ENCODE data around the gene IL1R1.

IL1R1 gene

DNA sequence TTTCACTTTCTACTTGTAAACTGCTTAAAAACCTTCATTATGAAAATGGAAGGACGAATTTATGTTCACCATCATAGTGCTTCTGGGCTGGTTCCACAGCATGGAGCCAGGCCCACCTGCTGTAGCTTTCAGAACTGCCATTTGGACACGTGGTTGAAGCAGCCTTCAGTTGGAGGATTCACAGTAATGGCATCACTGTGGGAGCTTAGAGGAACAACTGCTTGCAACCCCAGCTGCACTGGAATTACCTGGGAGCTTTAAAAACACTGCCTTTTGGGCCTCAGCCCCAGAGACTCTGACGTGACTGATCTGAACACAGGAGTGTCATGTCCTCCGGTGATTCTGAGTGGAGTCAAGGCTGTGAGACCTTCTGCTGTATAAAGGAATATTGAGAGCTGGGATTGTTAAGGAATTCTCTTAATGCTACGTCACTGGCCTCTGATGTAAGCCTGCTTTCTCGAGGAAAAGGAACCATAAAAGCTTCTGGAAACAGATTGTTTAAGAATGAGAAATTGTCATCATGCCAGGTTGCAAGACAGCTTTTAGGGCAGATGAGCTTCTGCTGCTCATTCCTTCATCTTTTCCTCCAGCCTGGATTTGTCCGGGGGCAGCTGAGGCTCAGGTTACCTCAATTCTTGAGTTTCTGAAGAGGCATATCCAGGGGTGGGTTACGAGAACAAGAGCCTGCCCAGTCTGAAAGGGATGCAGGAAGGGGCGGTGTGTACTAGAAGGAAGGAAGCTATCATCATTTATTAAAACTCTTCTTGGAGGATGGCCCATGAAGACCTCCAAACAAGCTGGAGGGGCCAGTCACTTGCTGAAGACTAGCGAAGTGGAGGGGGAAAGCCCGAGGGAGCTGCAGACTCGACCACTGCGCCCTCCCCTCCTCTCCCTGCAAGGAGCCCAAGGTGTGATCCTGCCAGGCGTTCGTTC is 1.3 kb upstream of the IL1R1 start:
- DNase-seq = no peak

DNA sequence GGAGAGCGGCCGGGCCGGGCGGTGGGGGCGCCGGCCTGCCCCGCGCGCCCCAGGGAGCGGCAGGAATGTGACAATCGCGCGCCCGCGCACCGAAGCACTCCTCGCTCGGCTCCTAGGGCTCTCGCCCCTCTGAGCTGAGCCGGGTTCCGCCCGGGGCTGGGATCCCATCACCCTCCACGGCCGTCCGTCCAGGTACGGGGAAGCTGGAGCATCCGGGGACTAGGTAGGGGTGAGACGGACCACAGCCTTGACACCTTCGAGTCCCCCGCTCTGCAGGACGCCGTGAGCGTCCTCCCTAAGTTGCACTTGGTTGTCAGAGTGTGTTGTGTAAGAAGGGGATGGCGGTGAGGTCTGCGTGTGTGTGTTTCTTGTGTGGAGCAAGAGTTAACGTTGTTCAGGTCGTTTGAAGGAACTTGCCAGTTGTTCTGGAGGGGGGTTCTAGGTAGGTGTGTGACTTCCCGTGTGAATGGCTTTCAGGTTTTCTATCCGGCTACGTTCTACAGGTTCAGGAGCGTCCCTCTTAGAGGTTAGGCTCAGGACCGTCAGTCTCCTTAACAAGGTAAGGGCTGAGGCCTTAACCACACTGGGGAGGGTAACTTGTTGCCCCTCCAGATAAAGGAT is 393 bp downstream of the IL1R1 start:
- DNase-seq = no peak

DNA sequence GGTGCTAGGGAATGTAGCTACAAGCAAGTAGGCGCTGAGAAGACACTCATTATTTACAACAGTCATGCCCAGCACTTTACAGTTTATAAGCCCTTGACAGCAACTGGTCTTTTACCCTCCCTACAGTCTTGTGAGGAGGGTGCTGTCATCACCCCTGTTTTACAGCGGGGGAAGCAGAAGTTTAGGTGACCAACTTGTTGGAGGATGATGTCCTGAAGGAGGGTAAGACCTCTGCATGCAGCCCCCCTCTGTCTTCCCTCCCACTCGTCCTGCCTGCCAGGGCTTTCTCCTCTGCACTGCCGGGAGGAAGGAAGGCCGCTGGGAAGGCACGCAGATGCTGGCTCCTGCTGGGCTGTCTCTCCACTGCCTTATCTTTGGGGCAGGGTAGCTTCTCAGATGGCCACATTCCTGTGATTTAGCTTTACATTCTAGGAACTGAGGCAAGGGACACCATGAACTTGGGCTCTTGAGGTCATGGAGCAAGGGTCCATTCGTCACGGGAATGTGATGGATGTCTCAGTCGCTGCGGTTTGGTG is 972 bp downstream of the IL1R1 start:
- no peak for DNase-seq

DNA sequence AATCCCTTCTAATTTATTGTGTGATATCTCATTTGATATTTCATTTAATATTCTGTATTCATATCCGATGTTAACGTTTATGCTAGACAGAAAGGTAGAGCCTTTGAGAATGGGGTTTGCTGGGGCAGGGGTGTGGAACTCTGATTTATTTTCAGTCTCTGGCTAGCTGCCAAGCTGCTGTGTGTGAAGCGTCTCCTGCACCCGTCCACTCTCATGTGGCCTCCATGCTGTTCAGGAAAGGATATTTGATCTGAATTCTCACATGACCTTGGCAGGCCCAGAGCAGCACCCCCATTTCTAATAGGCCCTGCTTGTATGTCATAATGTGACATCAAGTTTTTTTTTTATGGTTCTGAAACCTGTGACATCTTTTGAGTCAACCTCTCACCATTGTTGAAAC is 1.6 kb downstream of the IL1R1 start:
- no peak for DNase-seq

DNA sequence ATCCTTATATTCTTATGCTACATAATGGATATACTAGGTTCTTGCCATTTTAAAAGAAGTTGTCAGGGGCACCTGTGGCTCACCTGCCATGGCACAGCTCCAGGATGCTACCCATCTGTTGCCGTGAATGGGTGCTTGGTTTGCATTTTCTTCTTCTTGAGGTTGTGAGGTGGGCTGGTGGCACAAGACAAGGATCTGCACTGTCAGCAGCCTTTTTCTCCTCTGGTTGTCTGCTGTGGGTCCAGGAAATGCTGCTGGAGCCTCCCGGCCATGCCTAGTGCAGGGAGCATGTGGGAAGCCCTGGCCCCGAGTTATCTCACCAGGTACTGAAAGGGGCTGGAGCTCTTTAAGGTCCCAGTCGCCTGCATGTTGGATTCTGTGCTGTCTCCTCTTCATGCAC is 2.6 kb downstream of the IL1R1 start:
- no peak for DNase-seq

DNA sequence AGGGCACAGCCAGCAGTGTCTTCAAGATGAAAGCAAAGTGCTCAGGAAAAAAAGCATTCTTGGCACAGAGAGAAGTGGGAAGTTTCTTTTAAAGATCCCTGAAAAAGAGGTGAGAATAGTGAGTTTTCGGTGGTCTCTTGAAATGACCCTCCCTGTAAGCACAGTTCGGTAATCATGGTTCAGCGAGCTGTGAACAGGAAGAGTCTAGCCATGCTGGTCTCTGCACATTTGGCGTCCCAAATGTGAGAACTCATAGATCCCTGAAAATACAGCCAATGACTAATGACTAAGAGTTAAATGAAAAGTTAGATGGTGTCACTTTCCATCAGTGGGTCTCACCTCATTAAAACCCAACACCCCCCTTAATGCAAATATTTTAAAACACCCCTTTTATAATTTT is 3.4 kb downstream of the IL1R1 start:
- no peak for DNase-seq

DNA sequence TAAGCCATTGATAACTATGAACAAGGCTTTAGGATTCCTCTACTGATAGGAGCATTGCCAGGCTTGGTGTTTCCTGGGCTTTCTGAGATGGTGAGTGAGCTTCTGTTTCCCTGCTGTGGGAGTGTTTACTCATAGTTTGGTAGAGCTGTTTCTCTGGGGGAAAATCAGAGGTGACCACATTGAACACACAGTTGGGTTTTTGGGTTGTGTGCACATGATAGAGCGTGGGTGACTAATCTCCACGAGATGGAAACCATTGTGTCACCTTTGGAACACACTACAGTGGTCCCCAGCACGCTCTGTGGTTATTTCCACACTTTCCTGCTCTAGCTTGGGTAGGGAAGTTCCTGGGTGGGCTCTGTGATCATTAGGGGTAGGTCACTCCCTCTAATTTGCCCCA is 5.4 kb downstream of the IL1R1 start:
- DNase-seq = no peak

DNA sequence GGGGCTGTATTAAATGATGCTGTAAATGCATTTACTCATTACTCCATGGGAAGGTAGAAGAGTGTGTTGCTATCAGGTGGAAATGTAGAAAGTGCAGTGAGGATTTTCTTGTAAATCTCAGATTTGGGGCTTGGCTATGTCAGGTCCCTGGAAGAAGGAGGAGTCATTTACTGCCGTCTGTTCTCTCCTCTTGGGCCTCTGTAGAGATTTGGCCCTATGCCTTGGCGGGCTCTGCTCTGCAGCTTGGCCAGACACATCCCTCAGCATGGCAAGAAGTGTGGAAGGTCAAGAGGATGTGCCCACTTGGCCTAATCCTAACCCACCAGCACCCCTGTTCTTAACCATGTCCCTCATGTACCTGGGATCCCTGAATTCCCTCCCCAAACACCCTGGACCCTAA is 6.7 kb downstream of the IL1R1 start:
- no peak for DNase-seq

DNA sequence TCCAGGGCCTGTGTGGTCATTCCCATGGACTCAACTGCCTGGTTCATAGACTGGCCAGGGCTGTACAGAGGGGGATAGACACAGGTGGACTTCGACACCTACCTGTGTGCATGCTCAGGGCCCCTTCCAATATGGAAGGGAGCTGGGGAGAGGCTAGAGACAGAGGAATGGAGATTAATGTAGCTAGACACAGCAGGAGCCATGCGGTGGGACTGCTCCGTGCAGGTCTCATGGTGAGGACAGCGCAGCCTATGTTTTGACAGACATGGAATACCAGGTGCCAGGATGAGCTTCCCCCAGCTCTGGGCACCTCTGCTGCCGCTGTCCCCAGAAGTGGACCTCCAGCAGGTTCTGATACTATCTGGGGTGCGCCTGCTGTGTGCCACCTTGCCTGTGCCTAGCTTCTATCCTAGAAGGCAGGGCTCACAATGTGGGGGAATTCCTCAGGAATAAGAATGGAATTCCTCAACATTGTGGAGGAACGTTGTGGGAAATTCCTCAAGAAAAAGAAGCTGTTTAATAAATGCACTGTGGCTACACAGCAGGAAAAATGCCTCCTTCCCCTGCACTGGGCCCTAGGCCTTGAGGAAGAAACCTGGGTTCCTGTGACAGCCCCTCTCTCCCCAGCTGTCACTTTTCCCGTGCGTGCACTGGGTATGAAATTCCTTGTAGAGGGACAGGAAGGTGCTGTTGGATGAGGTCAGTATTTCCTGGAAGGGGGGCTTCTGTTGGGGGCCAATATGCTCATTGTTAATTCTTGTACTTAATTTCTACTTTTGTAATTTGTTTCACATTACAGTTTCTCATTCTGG is 7.3 kb downstream of the IL1R1 start:
- DNase-seq = no peak

DNA sequence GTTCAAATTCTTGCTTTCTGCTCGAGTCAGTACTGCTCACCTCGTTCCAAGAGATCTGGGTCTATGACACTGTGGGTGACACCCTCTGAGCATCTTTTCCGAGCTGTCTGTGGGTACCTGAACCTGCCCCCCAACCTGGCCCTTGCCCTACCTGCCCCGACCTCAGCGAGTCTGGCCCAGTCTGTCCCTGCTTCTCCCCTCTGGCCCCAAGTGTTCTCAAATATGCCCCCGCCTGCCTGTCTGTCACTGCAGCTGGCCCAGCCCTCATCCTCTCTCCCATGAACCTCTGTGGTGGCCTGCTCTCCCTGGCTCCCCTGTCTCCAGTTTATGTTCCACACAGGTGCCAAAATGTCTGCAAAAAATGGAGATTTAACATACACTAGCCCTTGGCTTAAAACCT is 11.8 kb downstream of the IL1R1 start:
- no peak for DNase-seq

DNA sequence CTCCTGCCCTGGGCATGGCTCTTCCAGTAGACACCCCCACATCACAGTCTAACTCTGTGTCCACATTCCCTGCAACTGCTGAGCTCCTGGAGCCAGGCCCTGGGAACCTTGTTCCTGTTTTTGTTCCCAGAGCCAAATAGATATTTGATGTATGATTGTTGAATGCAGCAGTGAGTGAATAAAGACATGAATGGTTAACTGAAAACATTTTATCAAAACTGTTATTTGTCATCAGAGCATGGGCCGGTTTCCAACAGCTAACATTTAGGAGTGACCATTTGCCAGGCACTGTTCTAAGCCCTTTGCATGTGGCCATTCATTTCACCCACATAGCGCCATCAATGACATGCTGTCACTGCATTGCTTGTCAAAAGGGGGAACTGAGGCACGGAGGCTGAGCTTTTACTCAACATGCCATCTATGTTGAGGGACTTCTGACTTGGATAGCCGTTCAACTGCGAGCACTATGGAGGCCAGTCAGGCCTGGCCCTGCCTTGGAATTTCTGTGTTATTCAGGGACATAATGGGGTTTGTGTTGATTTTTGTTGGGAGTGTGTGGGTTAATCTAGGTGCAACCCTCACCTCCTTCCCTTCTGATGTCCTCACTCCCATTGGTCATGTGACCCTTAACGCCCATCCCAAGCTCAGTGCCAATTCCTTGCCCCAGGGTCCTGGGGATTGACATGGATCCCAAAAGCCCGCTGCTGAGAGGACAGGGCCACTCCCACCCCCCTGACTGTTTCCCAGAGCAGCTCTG is 12.6 kb downstream of the IL1R1 start:
- no peak for DNase-seq

DNA sequence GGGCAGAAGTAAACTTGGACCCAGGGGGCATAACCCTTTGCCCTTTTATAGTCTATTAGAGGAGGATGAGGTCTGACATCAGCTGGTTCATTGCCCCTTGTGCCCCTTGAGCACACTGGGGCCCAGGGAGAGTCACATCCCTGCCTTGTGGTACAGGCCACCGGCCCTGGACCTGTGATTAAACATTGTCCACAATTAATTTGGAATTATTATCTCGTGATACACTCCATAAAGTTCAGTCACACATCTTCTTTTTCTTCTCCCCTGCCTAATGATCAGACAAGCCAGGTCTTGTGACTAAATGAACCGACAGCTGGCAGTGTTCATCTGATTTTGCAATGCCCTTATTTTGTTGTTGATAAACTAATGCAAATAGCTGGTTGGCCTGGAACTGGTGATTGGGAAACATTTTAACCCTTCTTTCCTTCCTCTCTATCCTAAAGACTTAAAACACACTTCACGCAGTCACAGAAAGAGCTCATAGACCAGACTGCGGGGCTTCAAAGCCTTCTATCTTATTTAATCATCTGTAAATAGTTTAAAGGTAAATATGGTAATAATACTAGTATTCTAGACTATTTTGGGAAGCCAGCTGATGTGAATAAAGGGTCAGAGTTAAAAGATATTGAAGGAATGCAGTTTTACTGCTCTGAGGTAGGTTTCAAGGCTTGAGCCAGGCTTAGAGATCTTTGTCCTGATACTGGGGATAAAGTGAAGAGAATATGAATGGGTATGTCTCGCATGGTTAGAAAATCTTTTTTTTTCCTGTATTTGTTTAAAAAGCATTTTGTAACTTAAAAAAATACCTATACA is 13.4 kb downstream of the IL1R1 start:
- DNase-seq = no peak

DNA sequence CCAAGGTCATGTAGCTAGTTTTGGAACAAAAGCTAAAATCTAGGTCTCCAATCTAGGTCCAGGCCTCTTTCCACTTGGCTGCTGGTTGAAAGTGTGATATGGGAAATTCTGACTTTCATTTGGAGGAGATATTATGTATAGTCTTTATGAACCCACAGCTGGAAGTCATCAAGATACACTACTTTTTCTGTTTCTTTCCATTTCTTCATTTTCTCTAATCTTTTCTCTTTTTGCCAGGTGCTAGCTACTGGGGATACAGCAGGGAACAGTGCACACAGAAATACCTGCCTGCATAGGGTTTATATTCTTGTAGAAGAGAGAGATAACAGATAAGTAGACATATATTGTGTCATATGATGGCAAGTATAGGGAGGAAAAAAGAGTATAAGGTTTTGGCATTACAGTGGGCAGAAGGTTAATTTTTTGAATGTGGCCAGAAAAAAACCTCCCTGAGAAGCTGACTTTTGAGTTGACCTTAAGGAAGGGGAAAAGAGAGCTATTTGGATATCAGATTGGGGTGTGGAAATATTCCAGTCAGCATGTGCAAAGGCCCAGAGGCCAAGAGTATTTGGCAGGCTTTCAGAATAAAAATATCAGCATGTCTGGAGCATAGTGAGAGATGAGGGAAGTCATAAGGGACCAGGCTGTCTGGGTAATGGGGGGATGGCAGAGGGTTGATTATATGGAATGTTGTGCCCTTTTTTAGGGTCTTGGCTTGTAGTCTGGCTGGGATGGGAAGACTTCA is 15.6 kb downstream of the IL1R1 start:
- DNase-seq = no peak

DNA sequence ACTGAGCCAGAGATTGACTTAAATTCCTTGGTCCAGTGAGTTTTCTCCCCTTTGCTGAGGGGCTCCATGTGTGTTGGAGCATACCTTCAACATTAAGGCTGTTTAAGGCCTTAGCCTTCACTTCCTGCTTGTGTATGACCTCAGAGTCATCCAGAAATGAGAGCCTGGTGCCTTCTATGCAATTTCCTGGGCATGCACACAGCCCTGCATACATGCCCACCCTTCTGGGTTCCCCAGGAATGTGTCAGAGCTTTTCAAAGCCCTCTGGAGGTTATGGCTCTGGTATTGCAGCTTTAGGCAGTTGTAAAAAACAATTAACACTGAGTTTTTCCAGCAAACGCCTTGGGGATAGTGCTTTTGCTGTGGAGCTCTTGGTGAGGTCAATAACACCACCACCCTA is 16.7 kb downstream of the IL1R1 start:
- no peak for DNase-seq

DNA sequence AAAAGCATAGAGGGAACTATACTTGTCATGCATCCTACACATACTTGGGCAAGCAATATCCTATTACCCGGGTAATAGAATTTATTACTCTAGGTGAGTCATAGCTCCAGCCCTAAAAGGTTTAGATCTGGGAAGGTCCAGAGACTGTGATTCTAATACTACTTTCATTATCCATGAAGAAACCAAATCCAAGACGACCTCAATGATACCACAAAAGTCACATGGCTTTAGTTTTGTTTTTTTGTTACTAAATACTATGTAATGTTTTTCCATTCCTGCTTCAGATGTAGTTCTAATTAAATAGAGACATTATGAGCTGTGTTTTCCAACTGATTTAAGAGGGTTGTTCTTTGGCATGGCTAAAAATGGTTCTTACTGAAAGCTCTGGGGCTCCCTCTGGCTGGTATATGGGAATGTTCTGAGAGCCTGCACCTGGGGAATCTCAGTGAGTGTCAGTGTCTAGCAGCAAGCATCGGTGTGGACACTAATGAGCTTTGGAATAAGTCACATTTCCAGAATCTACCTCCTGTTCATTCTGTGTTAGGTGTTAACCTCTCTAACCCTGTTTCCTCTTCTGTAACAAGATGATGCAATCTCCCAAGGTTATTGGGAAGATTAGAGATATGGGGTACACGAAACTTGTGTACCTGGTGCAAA is 23.8 kb downstream of the IL1R1 start:
- no peak for DNase-seq

DNA sequence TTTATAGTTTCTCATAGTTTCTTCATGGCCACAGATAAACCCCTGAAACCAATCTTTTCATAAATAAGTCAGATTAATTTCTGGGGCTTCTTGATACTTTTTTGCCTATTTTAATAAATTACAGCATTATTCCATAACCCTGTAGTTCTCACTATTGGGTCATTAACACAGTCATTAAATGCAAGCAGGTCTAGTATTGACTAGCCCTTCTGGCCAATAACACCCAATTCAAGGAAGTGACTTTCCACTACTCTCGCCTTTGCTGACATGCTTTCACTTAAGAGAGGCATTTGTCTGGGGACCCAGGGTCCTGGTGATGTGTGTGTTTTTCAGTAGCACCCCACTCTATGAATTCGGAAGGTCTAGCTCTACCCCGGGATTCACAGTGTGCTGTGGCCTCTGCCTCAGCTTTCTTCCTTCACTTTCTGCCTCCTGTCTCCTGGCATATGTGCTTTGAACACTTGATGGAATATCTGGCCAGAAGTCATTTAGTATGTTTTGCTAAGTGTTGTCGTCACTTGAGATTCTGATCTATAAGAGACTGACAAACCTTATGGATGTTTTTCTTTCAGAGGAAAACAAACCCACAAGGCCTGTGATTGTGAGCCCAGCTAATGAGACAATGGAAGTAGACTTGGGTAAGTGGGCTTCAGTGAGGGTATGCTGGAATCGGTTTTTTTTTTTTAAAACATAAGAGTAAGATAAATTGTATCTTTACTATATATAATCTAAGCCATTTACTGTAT is 25.7 kb downstream of the IL1R1 start:
- DNase-seq = no peak

DNA sequence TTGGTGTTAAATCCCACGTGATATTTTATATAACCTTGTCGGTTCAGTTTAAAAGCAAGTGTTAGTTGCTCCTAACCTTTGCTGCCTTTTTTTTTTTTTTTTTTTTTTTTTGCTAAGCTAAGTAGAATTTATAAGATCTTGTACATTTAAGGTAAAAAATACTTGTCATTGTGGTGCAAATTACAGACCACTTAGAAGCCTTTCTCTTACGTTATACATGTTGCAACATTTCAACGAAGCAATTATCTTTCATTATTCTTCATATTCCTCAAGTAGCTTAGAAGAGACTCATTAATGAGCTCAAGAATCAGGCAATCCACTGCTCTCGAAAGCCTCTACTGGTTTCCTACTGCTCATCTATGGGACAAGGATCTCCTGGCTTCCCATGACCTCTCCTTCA is 29.4 kb downstream of the IL1R1 start:
- DNase-seq = no peak

DNA sequence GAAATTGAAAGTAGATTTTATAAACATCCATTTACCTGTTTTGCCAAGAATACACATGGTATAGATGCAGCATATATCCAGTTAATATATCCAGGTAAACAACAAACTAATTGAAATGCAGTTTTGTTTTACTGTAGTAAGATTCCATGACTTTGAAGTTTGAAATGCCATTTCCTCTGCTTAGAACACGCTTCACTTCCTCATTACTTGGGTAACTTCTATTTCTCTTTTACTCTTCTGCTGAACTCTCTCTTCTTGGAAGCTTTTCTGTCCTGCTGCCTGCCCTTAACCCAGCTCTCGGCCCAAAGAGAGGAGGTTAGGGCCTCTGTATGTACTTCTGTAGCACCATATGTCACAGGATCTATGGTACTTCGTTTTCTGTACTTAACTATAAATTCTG is 30.2 kb downstream of the IL1R1 start:
- no peak for DNase-seq

DNA sequence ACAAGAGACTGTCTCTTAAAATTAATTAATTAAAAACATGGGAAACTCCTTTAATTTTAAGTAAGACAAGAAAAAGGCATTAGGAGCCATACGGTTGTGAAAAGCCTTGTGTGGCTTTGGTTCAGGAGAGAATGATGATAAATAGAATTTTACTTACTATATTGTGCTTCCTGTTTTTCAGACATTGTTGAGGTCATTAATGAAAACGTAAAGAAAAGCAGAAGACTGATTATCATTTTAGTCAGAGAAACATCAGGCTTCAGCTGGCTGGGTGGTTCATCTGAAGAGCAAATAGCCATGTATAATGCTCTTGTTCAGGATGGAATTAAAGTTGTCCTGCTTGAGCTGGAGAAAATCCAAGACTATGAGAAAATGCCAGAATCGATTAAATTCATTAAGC is 33.6 kb downstream of the IL1R1 start:
- DNase-seq = no peak
